Central memory CD4-positive, alpha-beta T cell (primary cell): Measurements from ENCODE around the gene IGF2BP3.
"Not testable (repeated sequence)": the region's sequence is repeated elsewhere in the genome, so short reads cannot be mapped to it uniquely, and the experiment has no call there.

ENCODE experiments used
- DNase-seq: peaks from one replicate; pipeline ENCODE4 v3.0.0; 2022

The IGF2BP3 gene

DNA sequence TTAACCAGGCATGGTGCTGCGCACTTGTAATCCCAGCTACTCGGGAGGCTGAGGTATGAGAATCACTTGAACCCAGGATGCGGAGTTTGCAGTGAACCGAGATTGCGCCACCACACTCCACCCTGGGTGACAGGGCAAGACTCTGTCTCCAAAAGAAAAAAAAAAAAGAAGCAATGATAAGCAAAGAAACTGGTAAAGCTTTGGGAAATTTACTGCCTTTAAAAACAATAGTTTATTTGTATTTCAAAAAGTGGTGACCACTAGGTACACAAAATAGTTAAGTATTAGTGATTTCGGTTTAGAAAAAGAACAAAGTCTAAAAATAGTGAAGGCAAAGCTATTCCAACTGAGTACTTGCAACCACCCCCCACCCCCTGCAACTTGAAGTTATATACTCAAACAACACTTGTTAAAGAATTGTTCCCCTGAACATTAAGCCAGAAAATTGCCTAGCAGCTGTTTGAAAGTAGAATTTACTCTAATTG, 133.4 kb downstream of the IGF2BP3 start:
- DNase-seq = no peak

DNA sequence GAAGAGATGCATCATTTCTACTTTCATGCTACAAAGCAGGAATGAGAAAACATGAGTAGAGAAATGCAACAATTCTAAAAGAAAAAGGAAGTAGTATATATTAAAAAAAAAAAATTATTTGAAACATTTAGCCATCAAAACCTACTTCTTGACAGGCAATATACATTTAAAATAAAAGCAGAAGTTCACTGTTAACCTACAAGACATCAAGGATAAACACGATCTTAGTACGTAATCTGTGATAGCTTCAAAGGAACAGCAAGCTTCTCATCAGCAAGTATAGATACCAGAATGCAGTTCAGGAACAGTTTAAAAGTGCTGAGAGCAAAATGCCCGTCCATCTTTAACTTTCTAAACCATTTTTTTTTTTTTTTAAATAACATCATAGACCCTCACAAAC, 134.2 kb downstream of the IGF2BP3 start:
- DNase-seq = no peak

DNA sequence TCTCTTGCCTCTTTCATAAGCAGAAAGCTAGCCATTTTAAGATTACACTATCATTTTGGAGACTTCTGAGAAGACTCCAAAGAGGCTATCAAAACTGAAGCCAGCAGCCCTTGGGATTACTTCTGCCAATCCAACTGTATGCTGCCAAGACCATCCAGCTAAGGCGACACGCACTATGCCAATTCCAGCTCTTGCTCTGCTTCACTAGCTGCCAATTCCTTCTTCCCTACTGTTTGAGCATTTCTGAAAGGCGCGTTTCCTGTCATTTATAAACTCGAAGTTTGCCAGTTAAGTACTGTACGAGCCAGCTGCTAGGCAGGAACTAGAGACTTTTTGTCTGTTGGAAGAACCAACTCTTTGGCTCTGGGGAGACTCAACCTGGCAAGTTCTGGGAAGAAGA, 134.7 kb downstream of the IGF2BP3 start:
- no peak for DNase-seq

DNA sequence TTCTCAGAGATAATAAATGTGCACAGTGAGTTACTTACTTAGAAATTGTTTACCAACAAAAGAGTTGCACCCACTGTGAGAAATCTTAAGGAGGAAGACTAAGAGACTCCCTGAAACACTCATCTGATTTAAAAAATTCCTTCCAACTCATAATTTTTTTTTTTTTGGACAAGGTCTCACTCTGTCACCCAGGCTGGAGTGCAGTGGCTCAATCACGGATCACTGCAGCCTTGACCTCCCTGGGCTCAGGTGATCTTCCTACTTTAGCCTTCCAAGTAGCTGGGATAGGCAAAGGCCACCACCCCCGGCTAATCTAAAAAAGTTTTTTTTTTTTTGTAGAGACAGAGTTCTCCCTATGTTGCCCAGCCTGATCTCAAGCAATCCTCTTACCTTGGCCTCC, 135.2 kb downstream of the IGF2BP3 start:
- no peak for DNase-seq

DNA sequence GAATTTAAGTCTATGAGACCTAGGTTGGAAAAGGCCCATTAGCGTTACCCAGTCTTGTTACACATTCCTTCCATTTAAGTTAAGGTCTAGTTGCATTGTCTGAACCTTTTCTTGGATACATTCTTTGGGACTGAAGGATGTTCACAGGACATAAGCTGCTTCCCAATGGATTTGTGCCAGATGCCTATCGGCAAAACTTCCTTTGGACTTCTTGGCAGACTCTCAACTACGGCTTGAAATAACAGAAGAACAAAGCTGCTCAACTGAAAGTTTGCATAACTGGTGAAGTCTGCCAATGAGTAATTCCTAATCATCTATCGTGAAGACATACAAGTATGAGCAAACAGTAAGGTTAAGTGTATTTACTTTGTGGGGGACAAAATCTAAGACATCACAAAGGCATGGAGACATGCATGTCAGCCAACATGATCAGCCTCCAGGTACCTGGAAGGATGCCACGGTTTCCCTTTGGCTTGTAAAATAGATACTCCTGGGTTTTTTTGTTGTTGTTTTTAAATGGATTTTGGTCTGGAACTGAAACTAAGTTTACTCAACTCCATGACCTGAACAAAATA, 135.7 kb downstream of the IGF2BP3 start:
- no peak for DNase-seq

DNA sequence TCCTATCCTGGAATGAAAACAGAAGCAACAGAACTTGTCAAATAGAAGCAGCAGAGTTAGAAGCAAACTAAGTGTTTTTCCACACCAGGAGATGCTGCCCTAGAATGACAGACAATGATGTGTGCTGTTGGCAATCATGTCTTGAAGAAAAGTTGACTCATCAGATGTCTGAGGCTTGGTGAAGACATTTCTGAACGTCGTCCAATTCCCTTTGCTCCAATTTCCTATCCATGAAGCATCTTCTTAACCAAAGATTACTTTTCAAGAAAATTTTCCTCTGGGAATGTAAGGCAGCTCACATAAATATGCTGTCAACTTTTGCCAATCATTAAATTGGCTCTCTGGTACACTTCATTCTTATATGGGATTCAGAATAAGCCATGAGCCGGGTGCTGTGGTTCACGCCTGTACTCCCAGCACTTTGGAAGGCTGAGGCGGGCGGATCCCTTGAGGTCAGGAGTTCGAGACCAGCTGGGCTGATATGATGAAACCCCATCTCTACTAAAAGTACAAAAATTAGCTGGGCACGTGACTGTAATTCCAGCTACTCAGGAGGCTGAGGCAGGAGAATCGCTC, 136.5 kb downstream of the IGF2BP3 start:
- no peak for DNase-seq

DNA sequence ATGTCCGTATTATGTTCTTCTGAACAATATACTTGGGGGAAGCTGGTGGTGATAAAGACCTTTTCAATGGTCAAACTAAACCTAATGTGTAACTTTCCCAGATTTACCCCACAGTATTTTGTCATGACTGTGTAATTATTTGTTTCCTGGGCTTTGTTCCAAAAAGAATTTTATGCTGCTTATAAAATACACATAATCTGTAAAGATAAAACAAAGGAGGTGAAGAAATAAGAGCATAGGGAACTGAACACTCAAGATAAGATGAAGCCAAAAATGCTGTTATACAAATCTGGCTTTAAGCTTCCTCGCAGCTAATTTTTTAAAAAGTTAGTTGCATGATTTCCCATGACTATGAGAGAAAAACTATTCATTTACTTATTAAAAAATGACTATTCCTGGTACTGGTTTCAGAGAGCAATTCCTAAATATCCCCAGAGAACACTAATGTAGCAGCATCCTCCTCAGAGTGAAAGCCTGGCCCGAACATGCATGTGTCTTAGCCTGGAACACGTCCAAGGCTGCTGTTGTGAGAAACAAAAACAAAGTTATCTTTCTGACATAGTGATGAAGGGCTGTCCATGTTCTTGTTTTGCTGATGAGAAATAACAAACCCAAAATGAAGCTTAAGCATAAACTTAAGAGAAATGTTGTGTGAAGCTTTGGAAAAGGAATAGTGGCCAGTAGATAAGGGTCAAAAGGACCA, 137.2 kb downstream of the IGF2BP3 start:
- no peak for DNase-seq

DNA sequence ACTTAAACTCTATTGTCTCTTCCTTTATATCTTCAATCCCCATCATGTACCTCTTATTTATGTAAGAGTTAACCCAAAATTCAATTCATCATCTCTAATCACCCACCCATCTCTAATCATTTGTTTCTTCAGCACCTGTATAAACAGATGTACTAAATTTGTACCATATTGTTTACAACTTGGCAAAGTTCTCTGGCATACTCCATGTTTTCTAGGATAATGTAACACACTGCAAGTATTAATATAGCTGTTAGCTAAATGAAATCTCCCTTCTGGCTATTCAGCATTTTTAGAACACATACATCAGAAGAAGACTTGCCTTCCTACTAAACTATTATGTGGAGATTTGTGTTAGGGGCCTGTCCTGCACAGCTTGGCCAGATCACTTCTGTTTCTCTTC, 138.1 kb downstream of the IGF2BP3 start:
- DNase-seq = no peak

DNA sequence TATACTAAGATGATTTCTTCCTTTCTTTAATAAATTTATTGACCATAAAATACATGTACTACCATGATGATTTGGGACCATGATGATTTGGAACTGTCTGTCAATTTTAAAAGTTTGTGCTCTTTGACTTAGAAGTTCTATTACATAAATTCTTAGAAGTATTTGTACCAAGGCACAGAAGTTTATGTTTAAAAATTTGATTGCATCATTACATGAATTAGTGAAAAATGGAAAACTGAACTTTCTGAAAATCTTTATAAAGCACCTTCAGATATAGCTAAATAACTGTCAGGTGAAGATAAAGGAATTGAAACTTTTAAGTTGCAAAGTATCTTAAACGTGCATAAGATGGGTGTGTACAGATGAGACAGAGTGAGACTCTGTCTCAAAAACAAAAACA, 139.2 kb downstream of the IGF2BP3 start:
- DNase-seq = no peak

DNA sequence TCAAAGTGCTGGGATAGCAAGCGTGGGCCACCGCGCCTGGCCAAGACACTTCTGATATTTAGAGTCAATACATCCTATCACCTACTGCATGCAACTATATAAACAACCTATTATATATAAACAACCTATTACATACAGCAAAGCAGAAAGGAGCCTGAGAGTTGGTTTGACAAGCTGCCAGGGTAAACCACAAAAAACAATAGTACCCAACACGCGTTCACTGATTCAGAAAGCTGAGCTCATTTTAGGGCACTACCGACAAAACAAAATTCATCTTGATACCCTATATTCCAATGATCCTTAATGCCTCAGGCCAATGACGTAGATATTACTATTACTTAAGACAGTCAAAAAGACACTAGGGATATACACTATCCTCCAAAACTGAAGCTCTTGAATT, 154.9 kb downstream of the IGF2BP3 start:
- DNase-seq = no peak

DNA sequence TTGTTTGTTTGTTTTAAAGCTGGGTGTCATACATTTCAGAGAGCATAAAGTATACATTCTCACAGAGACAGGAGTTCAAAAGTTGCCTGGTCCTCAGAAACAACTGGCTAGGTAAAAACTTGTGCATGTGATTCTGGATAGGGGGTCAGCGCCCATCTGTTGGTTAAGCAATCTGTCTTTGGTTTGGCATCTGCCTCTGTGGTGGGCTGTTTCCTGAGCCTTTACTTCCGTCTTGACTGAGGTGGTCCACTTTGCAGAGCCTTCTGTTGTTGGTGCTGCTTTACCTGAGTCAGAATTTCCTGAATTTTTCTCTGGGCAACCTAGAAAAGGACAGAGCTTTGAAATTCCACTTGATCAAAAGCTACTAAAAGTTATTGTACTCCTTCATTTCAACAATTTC, 158.2 kb downstream of the IGF2BP3 start:
- DNase-seq = not testable (repeated sequence)

DNA sequence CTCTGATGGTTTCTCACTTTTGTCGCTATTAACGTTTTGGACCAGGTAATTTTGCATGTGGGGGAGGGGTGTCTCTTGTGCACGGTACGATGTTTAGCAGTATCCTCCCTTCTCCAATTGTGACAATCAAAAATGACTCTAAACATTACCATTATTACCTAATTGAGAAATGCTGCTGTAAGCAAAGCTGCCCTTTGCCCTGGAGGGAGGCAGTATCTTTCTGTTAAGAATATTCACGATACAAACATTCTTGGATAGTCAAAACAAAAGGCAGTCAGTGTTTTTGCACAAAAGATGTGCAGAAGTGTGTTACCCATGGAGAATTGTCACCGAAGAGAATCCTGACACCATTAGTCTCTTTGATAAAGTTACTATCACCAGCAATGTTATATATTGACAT, 161.5 kb downstream of the IGF2BP3 start:
- no peak for DNase-seq

DNA sequence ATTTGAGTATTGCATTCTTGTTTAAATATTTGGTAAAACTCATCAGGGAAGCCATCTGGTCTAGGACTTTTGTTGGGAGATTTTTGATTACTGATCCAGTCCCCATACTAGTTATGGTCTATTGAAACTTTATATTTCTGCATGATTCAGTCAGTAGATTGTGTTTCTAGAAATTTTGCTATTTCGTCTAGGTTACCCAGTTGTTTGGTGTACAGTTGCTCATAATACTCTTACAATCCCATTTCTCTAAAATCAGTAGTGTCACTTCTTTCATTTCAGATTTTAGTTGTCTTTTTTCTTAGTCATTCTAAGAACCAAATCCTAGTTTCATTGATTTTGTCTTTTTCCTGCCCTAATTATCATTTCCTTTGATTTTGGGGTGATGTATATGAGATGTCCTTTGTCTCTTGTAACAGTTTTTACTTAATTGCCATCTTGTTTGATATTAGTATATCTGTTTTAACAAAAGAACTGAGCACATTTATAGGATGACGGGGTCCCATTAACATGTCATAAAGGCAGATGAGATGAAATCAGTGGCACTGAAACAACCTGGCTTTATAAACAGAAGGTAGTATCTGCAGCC, 163.3 kb downstream of the IGF2BP3 start:
- DNase-seq = no peak

DNA sequence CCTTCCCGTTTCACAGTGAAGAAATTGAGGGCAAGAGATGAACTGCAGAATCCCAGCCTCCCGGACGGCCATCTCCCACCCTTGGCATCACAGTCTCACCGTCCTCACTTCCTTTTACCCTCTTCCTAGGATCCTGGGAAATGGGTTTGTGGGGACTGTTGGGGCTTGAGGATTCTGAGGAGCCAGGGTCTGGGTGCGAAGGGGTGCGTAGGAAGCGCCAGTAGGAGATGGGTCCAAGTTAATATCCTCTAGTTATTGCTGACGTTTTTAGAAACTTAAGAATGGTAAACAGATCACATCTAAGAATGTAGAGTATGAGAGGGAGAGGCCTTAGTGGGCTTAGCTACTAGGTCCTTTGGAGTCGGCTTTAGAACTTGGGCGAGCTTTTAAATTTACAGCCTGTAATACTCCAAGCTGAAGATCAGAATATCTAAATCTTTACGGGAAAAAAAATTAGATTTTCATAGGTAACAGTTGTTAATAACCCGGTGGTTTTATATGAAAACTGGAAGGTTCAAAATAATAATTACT, 170.5 kb downstream of the IGF2BP3 start:
- DNase-seq = peak; percentile 1

DNA sequence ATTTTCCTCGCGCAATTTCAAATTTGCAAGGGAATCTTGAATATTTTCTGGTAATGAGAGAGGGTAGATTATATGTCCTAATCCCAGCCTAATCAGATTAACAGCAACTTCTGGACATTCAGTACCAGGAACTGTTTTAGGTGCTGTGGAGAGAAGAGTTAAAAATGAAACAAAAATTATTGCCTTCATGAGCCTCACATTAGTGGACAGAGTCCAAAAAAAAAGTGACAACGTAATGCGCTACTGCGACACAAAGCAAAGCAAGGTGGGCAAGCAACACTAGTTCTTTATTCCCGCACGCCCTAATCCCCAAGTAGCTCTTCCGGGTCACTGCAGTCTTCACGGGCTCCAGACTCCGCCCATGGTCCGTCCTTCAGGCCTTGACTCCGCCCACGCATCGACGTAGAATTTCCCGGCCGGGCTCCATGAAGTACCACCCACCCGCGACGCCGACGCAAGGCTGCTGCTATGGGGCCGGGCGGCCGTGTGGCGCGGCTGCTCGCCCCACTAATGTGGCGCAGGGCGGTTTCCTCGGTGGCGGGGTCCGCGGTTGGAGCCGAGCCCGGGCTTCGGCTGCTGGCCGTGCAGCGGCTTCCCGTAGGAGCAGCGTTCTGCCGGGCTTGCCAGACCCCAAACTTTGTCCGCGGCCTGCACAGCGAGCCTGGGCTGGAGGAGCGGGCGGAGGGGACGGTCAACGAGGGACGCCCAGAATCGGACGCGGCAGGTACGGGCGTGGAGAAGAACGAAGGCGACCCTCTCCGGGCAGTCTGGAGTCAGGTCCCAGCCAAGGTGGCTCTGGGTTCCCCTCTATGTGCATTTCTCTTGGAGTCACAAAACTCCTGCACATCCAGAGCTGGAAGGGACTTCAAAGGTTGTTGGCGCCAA, 171.2 kb downstream of the IGF2BP3 start, which contains the start of gene MALSU1:
MALSU1 (plus strand) TSS at position 455 of the 885 bp plus-strand sequence; CDS start at position 469, 14 bp downstream.
- DNase-seq = peak; percentile 93

DNA sequence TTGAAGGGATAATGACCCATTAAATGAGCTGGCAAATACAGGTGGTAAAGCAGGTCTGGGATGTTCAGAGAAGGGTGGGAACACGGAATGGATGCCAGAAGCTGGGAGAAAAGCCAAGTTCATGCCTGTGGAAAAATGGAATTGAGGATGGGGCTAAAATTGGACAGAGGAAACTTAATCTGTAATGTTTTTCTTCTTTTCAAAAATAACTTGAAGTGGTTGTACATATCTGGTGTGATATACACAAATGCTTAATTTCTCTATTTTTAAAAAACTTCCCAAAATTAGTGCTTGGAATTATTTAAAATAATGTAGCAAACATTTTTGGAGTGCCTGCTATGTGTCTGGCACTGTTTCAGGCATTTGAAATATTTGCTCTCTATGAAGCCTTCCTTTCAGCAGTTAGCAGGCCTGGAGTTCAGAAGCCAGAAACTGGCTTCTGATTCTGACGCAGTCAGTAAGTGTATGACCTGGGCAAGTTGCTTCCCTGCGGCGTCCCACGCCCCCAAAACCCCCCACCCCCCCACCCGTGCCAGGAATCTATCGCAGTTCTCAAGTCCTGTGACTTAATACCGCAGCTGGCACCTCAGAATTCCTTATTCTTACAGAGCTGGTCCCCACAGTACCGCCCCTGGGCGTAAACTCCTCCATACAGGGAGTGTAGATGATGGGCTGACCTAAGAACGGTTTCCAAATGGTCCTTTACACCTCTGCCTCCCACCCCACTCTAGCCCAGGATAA, 172.0 kb downstream of the IGF2BP3 start:
- DNase-seq = no peak

DNA sequence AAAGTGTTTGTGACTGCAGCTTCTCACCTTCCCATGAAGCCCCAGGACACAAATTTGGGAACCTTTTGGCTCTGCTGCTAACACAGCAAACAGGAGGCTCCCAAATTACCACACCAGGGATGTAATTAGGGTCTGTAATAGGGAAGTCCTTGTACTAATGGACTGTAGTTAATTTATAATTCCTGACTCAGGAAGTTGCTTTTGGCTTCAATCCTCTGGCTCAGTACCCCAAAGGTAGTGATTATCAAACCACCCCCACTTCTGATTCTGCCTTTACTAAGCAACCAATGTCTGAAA, 174.9 kb downstream of the IGF2BP3 start:
- DNase-seq = no peak

DNA sequence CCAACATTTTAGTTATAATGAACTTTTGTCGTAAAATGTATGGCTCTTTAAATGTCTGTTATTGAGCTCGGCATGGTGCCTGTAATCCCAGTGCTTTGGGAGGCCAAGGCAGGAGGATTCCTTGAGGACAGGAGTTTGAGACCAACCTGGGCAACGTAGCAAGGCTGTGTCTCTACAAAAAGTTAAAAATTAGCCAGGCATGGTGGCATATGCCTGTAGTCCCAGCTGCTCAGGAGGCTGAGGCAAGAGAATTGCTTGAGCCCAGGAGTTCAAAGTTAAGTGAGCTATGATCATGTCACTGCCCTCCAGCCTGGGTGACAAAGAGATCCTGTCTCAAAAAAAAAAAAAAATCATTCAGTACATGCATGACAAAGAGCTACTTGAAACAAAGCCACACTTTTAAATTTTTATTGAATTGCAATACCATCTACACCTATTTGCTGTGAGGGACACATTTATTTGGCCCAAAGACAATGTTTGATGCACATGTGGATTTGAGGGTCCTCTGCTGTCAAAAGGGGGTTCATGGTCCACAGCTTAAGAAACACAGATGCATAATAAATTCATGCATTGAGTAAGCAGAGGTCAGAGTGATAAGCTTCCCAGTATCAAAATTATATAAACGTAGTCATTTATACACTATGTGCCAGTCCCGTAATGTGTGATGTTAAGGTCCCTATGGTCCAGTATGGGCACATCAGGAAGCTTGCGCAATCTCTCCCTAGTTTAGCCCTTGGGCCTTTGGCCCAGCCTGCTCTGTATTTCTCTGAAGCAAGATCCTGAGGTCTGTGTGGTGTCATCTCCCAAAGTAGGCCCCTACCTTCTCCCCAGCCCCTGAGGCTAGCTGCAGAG, 175.5 kb downstream of the IGF2BP3 start:
- no peak for DNase-seq

DNA sequence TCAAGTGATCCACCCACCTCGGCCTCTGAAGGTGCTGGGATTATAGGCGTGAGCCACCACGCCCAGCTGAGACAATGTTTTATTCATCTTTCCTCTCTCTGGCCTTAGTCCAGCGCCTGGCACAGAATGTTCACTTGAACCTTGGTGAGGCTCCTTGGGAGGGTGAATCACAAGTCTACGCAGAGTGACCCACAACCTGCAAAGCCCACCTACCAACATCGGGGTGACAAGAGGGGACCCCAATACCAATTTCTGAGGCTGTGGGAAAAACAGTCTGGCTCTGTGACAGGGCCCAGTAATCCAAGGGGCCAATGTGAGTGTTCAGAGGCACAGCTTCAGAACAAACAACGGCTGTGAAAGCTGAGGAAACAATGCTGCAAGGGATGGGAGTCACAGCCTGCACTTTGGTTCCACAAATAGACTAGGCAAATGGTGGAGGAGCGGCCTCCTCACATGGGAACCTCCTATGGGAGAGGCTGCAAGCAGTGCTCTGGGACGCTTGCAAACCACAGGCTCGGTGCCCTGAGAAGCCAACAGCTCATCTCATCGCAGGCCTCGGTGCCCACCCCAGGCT, 176.7 kb downstream of the IGF2BP3 start:
- no peak for DNase-seq

DNA sequence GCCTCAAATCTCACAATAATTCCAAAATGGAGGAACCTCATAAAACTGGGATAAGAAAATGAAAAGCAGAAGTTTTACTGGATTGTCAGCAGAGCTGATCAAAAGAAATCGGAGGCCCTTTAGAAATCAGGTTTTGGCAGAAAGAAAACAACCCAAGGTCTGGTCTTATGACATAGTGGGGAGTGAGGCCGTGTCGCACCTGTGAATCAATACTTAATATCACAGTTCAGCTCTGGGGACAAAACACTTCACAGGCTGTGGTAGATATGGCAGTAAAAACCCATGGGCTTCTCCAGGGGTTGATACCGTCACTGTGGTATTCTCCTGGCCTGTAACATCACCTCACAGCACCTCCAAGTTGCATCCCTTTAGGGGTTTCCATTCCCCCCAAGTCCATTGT, 177.7 kb downstream of the IGF2BP3 start:
- DNase-seq = no peak
